IPS-15b (cell line): Measurements from ENCODE around the gene SMIM41.
A peak's percentile ranks its signal among the peaks of the same experiment; 100 is the strongest.

Experiments
- H3K27me3 ChIP-seq: one replicate; pipeline ENCODE4 v1.6.1; 2013; ENCODE audit warnings: low read length; ENCODE audit not compliant: control insufficient read depth, insufficient read depth
- H3K36me3 ChIP-seq: one replicate; pipeline ENCODE4 v1.6.1; 2013; ENCODE audit warnings: low read length; ENCODE audit not compliant: control insufficient read depth, insufficient read depth
- H3K4me1 ChIP-seq: one replicate; pipeline ENCODE4 v1.6.1; 2013; ENCODE audit warnings: mild to moderate bottlenecking, low read length; ENCODE audit not compliant: control insufficient read depth, insufficient read depth
- H3K4me3 ChIP-seq: one replicate; pipeline ENCODE4 v1.5.1; 2013; ENCODE audit warnings: low read depth, low read length
- H3K9ac ChIP-seq: one replicate; pipeline ENCODE4 v1.6.1; 2013; ENCODE audit warnings: low read depth, mild to moderate bottlenecking, low read length
- H3K9me3 ChIP-seq: one replicate; pipeline ENCODE4 v1.6.1; 2013; ENCODE audit warnings: mild to moderate bottlenecking, low read length; ENCODE audit not compliant: control insufficient read depth, insufficient read depth

Gene SMIM41

GRCh38 chr12:52151153-52151836, 71.8 kb downstream of the SMIM41 start:
- no peaks in the 10 kb centered on the region for H3K36me3 ChIP-seq
- peaks cover 5% of the 10 kb centered on the region for H3K27me3 ChIP-seq
- H3K9me3 ChIP-seq = no peaks in the 10 kb centered on the region
- H3K4me1 ChIP-seq = no peaks in the 10 kb centered on the region
- no peak overlapping the region for H3K4me3 ChIP-seq
- H3K9ac ChIP-seq = no peak overlapping the region

GRCh38 chr12:52151837-52152783, 72.6 kb downstream of the SMIM41 start:
- no peak overlapping the region for H3K9ac ChIP-seq
- no peaks in the 10 kb centered on the region for H3K4me1 ChIP-seq
- H3K4me3 ChIP-seq = peak overlapping the region; percentile 26
- no peaks in the 10 kb centered on the region for H3K36me3 ChIP-seq
- H3K9me3 ChIP-seq = no peaks in the 10 kb centered on the region
- H3K27me3 ChIP-seq = peaks cover 5% of the 10 kb centered on the region

- H3K9me3 ChIP-seq = no peaks in the 10 kb centered on the region
- no peaks in the 10 kb centered on the region for H3K36me3 ChIP-seq
- peak overlapping the region; percentile 26 for H3K4me3 ChIP-seq
- H3K9ac ChIP-seq = no peak overlapping the region
- peaks cover 5% of the 10 kb centered on the region for H3K27me3 ChIP-seq
- no peaks in the 10 kb centered on the region for H3K4me1 ChIP-seq
These were observed 73.4 kb downstream of the SMIM41 start for GRCh38 chr12:52152905-52153317.

GRCh38 chr12:52155048-52155868, 75.8 kb downstream of the SMIM41 start:
- H3K9ac ChIP-seq = no peak overlapping the region
- no peaks in the 10 kb centered on the region for H3K4me1 ChIP-seq
- no peaks in the 10 kb centered on the region for H3K36me3 ChIP-seq
- H3K9me3 ChIP-seq = no peaks in the 10 kb centered on the region
- H3K27me3 ChIP-seq = peaks cover 5% of the 10 kb centered on the region
- no peak overlapping the region for H3K4me3 ChIP-seq

- no peak overlapping the region for H3K4me3 ChIP-seq
- no peaks in the 10 kb centered on the region for H3K9me3 ChIP-seq
- no peak overlapping the region for H3K9ac ChIP-seq
- H3K4me1 ChIP-seq = no peaks in the 10 kb centered on the region
- H3K36me3 ChIP-seq = no peaks in the 10 kb centered on the region
- peaks cover 5% of the 10 kb centered on the region for H3K27me3 ChIP-seq
These were observed 76.8 kb downstream of the SMIM41 start for GRCh38 chr12:52156311-52156710.

DNA sequence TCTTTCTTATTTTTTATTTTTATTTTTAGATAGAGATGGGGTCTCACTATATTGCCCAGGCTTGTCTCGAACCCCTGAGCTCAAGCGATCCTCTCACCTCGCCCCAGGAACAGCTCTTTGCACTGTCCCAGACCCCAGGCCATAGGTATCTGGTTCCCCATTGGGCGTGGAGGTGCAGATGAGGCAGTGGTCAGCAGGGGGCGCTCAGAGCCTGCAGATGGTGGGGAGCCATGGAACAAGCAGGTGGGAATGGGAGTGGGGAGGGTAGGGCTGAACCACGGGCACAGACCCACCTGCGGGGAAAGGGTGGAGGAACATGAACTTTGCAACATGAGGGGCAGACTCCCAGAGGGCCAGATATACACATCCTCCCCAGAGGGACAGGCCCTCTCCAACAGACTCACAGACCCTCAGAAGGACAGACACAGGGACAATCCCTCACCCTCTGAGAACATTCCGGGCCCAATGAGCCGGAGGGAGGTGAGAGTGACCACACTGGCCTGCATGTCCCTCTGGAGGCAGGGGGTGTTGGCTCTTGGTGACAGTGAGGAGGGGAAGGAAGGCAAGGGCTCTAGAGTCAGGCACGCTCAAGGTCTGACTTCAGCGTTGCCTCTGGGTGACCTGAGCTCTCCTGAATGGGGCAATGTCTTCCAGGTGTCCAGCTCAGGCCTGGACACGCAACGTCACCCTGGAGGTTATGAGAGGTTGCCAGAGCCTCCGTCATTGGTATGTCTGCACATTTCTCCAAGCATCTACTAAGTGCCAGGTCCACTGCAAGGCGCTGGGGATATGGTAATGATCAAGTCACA, 77.5 kb downstream of the SMIM41 start:
- Histone ChIP-seq H3K9ac (no peak overlapping the region), H3K36me3 (no peaks in the 10 kb centered on the region), H3K4me3 (no peak overlapping the region), H3K4me1 (no peaks in the 10 kb centered on the region), H3K27me3 (peaks cover 5% of the 10 kb centered on the region), H3K9me3 (no peaks in the 10 kb centered on the region)

- no peaks in the 10 kb centered on the region for H3K4me1 ChIP-seq
- no peaks in the 10 kb centered on the region for H3K9me3 ChIP-seq
- peaks cover 4% of the 10 kb centered on the region for H3K27me3 ChIP-seq
- H3K36me3 ChIP-seq = no peaks in the 10 kb centered on the region
- no peak overlapping the region for H3K9ac ChIP-seq
- no peak overlapping the region for H3K4me3 ChIP-seq
These were observed 78.2 kb downstream of the SMIM41 start for GRCh38 chr12:52157566-52158150.
